ENCODE data around the gene PIK3R6.

The PIK3R6 gene

DNA sequence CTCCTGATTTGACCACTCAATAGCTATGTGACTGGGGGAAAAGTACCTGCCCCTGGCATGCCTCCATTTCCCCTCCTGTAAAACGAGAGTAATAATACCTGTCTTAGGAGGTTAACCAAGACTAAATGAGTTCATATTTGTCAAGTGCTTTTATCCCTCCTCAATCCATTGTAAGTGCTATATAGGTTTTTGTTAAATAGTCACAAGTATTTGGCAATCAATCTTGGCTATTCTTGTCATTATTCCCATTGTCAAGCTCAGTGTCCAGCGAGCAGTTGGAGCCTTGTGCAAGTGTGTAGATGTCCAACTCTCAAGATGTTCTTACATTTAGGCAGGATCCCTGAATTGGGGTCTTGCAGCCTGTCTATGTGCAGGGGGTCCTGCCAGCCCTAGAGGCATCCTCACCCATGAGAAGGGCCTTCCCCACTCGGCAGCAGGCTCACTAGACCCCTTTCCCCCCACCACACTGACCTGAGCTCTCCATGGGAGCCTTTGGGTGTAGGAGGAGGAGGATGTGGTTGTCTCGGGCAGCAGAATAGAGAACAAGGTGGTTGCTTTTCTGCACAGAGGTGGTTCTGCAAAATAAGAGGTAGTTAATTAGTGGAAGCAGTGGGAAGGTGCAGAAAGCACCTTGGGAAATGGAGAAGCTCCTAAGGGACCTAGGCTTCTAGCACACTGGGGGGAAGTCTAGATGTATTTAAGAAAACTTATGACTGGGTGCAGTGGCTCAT is 18.0 kb downstream of the PIK3R6 start:
- no peak for TF ChIP-seq CTCF (conservative IDR thresholded peaks at IDR 0.05; ENCODE audit: low read depth, low read length)
- H3K4me3 ChIP-seq (ENCODE audit: low read length), result no peak overlapping the region
- DNase-seq (ENCODE audit: low read depth), result no peak

GRCh38 chr17:8847891-8848290 is 19.6 kb downstream of the PIK3R6 start:
- no peak for DNase-seq (ENCODE audit: low read depth)
- no peak for TF ChIP-seq CTCF (conservative IDR thresholded peaks at IDR 0.05; ENCODE audit: low read depth, low read length)
- H3K4me3 ChIP-seq (ENCODE audit: low read length), result no peak overlapping the region

DNA sequence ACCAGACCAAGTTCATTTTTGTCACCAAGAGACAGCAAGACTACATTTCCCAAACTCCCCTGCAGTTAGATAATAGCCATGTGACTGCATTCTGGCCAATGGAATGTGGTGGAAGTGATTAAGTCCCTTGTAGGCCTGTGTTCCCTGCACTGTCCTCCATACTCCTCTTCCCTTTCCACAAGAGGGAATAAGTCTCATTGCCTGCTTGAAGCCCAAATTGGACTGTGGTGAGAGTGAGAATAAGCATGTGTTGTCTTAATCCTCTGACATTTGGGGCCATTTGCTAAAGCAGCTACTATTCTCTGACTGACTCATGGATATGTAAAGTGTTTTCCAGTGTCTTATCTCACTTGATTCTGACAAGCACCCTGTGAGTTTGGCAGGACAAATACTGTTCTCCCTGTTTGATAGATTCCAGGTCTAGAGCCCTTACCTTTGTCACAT is 20.7 kb downstream of the PIK3R6 start:
- H3K4me3 ChIP-seq (ENCODE audit: low read length), result no peak overlapping the region
- TF ChIP-seq CTCF (conservative IDR thresholded peaks at IDR 0.05; ENCODE audit: low read depth, low read length), result no peak
- no peak for DNase-seq (ENCODE audit: low read depth)

DNA sequence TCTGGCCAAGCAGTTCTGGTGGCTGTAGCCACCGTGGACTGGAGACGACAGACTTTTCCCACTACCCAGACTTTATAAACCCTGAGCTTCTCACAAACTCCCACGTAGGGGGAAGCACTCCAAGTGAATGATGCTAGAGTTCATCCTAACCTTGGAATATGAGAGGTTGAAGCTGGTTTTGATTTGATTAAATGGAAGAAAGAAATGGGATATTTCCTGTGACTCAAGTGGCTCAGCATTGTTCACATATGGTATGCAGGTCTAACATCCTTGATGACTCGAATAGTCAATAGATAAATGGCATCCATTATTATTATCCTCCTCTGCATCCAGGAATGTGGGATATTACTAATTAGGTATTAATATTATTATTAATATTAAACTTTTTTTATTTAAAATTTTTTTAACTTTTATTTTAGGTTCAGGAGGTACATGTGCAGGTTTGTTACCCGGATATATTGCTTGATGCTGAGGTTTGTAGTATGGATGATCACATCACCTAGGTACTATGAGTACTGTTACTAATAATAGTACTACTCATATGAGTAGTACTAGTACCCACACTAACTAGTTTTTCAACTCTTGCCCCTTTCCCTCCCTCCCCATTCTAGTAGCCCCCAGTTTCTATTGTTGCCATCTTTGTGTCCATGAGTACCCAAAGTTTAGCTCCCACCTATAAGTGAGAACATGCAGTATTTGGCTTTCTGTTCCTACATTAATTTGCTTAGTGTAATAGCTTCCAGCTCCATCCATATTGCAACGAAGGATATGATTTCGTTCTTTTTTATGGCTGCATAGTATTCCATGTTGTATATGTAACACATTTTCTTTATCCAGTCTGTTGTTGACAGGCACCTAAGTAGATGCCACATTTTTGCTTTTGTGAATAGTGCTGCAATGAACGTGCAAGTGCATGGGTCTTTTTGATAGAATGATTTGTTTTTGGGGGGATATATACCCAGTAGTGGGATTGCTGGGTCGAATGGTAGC is 22.9 kb downstream of the PIK3R6 start:
- H3K4me3 ChIP-seq (ENCODE audit: low read length), result no peak overlapping the region
- DNase-seq (ENCODE audit: low read depth), result no peak
- no peak for TF ChIP-seq CTCF (conservative IDR thresholded peaks at IDR 0.05; ENCODE audit: low read depth, low read length)

- no peak overlapping the region for H3K4me3 ChIP-seq (ENCODE audit: low read length)
- no peak for TF ChIP-seq CTCF (conservative IDR thresholded peaks at IDR 0.05; ENCODE audit: low read depth, low read length)
- no peak for DNase-seq (ENCODE audit: low read depth)
Observed at GRCh38 chr17:8843344-8843743, 24.1 kb downstream of the PIK3R6 start.

DNA sequence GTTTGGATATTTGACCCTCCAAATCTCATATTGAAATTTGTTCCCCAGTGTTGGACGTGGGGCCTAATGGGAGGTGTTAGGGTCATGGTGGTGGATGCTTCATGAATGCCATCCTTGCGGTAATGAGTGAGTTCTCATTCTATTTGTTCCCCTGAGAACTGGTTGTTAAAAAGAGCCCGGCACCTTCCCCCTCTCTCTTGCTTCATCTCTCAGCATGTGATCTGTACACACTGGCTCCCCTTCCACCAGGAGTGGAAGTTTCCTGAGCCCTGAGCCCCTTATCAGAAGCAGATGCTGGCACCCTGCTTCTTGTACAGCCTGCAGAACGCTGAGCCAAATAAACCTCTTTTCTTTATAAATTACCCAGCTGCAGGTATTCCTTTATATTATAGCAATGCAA is 25.6 kb downstream of the PIK3R6 start:
- no peak for DNase-seq (ENCODE audit: low read depth)
- TF ChIP-seq CTCF (conservative IDR thresholded peaks at IDR 0.05; ENCODE audit: low read depth, low read length), result no peak
- H3K4me3 ChIP-seq (ENCODE audit: low read length), result no peak overlapping the region
